SU-DHL-6 (cell line): Measurements from ENCODE around the gene BMP2K.

Source experiments
- H2AFZ ChIP-seq: fragments of 200-600 bp; sonication (generic); 2 replicates; pipeline ENCODE4 v1.6.1; 2014; ENCODE audit warnings: low read depth, mild to moderate bottlenecking, moderate library complexity, mixed read lengths, antibody characterized with exemption, low read length; ENCODE audit not compliant: severe bottlenecking
- H3F3A ChIP-seq: fragments of 200-600 bp; shearing (Covaris generic); 2 replicates; pipeline ENCODE4 v1.6.0; 2016; ENCODE audit warnings: antibody characterized with exemption, mild to moderate bottlenecking; ENCODE audit not compliant: insufficient read depth
- H3K27ac ChIP-seq: fragments of 200-600 bp; sonication (generic); 2 replicates; pipeline ENCODE4 v1.5.1; 2016; ENCODE audit warnings: low read depth, mild to moderate bottlenecking, low read length, moderate library complexity, mixed read lengths
- H3K27me3 ChIP-seq: fragments of 200-600 bp; sonication (generic), shearing (Covaris generic); 2 replicates; pipeline ENCODE4 v1.6.0; 2014; ENCODE audit warnings: mild to moderate bottlenecking, low read length
- H3K36me3 ChIP-seq: fragments of 200-600 bp; sonication (generic); 2 replicates; pipeline ENCODE4 v1.6.1; 2014; ENCODE audit warnings: mild to moderate bottlenecking, low read length, mixed read lengths
- H3K4me2 ChIP-seq: fragments of 300-600, 200-600 bp; shearing (Covaris generic), sonication (generic); 2 replicates; pipeline ENCODE4 v1.6.0; 2014; ENCODE audit warnings: low read length, low read depth, mild to moderate bottlenecking; ENCODE audit not compliant: poor library complexity, severe bottlenecking
- H3K4me3 ChIP-seq: fragments of 200-600 bp; sonication (generic); 2 replicates; pipeline ENCODE4 v1.5.1; 2014; ENCODE audit warnings: antibody characterized with exemption, low read length, mild to moderate bottlenecking, mixed read lengths; ENCODE audit not compliant: insufficient read depth, poor library complexity, severe bottlenecking
- H3K79me2 ChIP-seq: fragments of 200-600 bp; sonication (generic); 2 replicates; pipeline ENCODE4 v1.6.1; 2014; ENCODE audit warnings: mild to moderate bottlenecking, low read length, moderate library complexity; ENCODE audit not compliant: insufficient read depth
- H3K9ac ChIP-seq: fragments of 200-600 bp; sonication (generic); 2 replicates; pipeline ENCODE4 v1.7.0; 2014; ENCODE audit warnings: mild to moderate bottlenecking, low read length
- H3K9me2 ChIP-seq: fragments of 200-600 bp; sonication (generic); replicated peaks from 2 replicates; pipeline ENCODE4 v1.6.1; 2014; ENCODE audit warnings: low read length; ENCODE audit not compliant: insufficient read depth
- H3K9me3 ChIP-seq: fragments of 200-600 bp; sonication (generic); 2 replicates; pipeline ENCODE4 v1.6.1; 2014; ENCODE audit warnings: low read length, mixed read lengths; ENCODE audit not compliant: insufficient read depth
- H4K20me1 ChIP-seq: fragments of 200-600 bp; sonication (generic); 2 replicates; pipeline ENCODE4 v1.6.1; 2014; ENCODE audit warnings: low read depth, mild to moderate bottlenecking, antibody characterized with exemption, low read length, moderate library complexity, mixed read lengths
- EZH2phosphoT487 ChIP-seq: fragments of 200-600 bp; sonication (generic), shearing (Covaris generic); conservative IDR thresholded peaks from 2 replicates; pipeline ENCODE4 v1.6.1; 2018; ENCODE audit warnings: mild to moderate bottlenecking, antibody characterized with exemption, low read length, moderate library complexity, mixed read lengths
- TF ChIP-seq, protein P1 (sequence below): fragments of 200-600 bp; sonication (generic); IDR thresholded peaks from one replicate; pipeline ENCODE4 v1.5.1; 2017; ENCODE audit warnings: antibody characterized with exemption, mild to moderate bottlenecking, low read length, moderate library complexity; ENCODE audit not compliant: insufficient read depth, poor library complexity, severe bottlenecking

Gene BMP2K

GRCh38 chr4:78928835-78929234 lies 152.7 kb downstream of the BMP2K start:
- Histone ChIP-seq H3K4me3 (no peak overlapping the region), H3K4me2 (no peak overlapping the region), H3K9ac (no peak overlapping the region), H3K36me3 (no peaks in the 10 kb centered on the region), H2AFZ (no peak overlapping the region), H3K27me3 (no peaks in the 10 kb centered on the region), H3K27ac (no peak overlapping the region), H3F3A (no peaks in the 10 kb centered on the region), H3K79me2 (no peaks in the 10 kb centered on the region), H3K9me2 (no peaks in the 10 kb centered on the region), H4K20me1 (no peaks in the 10 kb centered on the region), H3K9me3 (no peaks in the 10 kb centered on the region)
- TF ChIP-seq, protein P1, sequence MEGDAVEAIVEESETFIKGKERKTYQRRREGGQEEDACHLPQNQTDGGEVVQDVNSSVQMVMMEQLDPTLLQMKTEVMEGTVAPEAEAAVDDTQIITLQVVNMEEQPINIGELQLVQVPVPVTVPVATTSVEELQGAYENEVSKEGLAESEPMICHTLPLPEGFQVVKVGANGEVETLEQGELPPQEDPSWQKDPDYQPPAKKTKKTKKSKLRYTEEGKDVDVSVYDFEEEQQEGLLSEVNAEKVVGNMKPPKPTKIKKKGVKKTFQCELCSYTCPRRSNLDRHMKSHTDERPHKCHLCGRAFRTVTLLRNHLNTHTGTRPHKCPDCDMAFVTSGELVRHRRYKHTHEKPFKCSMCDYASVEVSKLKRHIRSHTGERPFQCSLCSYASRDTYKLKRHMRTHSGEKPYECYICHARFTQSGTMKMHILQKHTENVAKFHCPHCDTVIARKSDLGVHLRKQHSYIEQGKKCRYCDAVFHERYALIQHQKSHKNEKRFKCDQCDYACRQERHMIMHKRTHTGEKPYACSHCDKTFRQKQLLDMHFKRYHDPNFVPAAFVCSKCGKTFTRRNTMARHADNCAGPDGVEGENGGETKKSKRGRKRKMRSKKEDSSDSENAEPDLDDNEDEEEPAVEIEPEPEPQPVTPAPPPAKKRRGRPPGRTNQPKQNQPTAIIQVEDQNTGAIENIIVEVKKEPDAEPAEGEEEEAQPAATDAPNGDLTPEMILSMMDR, result no peak

DNA sequence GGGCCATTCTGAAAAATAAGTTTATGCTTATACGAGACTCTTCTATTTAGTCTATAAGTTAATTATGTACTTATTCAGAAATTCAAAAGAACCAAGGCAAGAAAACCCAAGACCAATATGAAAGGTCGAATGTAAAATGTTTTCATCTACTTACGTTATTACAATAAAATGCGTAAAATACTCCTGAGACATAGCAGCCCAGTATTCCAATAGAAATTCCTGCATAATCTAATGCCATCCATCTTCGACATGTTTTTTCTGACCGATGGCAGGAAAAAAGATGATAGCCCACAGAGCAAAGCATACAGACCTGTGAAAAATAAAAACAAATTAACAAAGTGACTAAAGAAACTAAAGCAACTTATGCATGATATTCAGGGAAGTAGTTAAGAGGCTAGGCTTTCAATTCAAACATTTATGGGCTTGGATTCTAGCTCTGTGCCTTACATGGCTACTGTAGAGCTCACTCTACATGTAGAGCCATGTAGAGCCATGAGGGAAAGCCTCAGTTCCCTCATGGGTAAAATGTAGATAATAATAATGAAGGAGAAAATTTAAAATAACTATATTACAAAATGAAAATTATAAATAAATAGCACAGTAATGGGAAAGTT lies 154.0 kb downstream of the BMP2K start:
- no peaks in the 10 kb centered on the region for H3K36me3 ChIP-seq
- no peak for TF ChIP-seq EZH2phosphoT487
- TF ChIP-seq, protein P1, result no peak

GRCh38 chr4:78936989-78937388 lies 160.8 kb downstream of the BMP2K start:
- Histone ChIP-seq H3K79me2 (no peaks in the 10 kb centered on the region), H3K27me3 (no peaks in the 10 kb centered on the region), H3K4me3 (no peak overlapping the region), H3K9me3 (no peaks in the 10 kb centered on the region), H3K36me3 (no peaks in the 10 kb centered on the region), H3K27ac (no peak overlapping the region), H4K20me1 (no peaks in the 10 kb centered on the region), H3K4me2 (no peak overlapping the region), H3K9ac (no peak overlapping the region), H3K9me2 (no peaks in the 10 kb centered on the region), H2AFZ (no peak overlapping the region), H3F3A (no peaks in the 10 kb centered on the region)
- TF ChIP-seq EZH2phosphoT487, result no peak
- TF ChIP-seq, protein P1, result no peak

More for the DNA sequence above, 154.0 kb downstream of the BMP2K start:
- H3K9me3 ChIP-seq, result no peaks in the 10 kb centered on the region
- no peak overlapping the region for H3K4me2 ChIP-seq
- H3F3A ChIP-seq, result no peaks in the 10 kb centered on the region
- H3K9ac ChIP-seq, result no peak overlapping the region
- H3K27me3 ChIP-seq, result no peaks in the 10 kb centered on the region
- no peak overlapping the region for H2AFZ ChIP-seq
- H3K4me3 ChIP-seq, result no peak overlapping the region
- no peak overlapping the region for H3K27ac ChIP-seq
- H4K20me1 ChIP-seq, result no peaks in the 10 kb centered on the region
- H3K9me2 ChIP-seq, result no peaks in the 10 kb centered on the region
- H3K79me2 ChIP-seq, result no peaks in the 10 kb centered on the region
